Vagina (tissue), 2 donors: ENCODE data around the gene ELMO1.

ENCODE experiments used
- CTCF ChIP-seq, 3 experiments: fragments of 450-650 bp in 2 of 3; fragments of 200-600 bp in 1 of 3; sonication (generic) in 1 of 3; IDR thresholded peaks; one replicate each; pipeline ENCODE4 v1.5.1; 2017 to 2019; ENCODE audit warnings: antibody characterized with exemption in 3 of 3, mild to moderate bottlenecking in 2 of 3, moderate library complexity in 2 of 3
- POLR2A ChIP-seq, 2 donors: fragments of 450-650 bp; IDR thresholded peaks; one replicate each; pipeline ENCODE4 v1.6.1; 2017; ENCODE audit warnings: antibody characterized with exemption in 2 of 2, mild to moderate bottlenecking in 2 of 2, moderate library complexity in 2 of 2

DNA sequence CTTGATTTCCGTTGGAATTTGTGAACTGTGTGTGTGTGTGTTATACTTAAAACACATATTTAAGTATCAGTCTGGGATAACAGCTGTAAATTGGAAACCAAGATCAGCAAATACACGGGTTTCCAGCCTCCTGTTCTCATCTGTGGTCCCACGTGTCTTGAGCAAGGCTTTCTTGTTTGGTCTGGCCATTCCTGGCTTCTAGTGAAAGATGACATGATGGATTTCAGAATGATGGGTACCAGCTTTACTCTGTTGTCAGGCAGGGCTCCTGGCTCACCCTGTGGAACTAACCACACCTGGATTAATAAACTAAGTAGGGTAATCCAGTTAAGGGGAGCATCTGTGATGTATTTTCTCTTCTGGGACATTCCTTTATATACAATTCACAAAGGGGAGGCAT lies 378.2 kb downstream of the ELMO1 start:
- TF ChIP-seq CTCF (IDR thresholded peaks at IDR 0.05) (no peak), POLR2A (IDR thresholded peaks at IDR 0.05) (no peak)
